Measurements from ENCODE around the gene ZC3H10.

The ZC3H10 gene

GRCh38 chr12:56143217-56143616 is 25.2 kb downstream of the ZC3H10 start:
- Histone ChIP-seq H3K27me3 (ENCODE audit: control insufficient read depth, low read length) (no peaks in the 10 kb centered on the region), H3K27ac (ENCODE audit: low read depth, low read length) (no peak overlapping the region), H3K9me2 (replicated peaks; ENCODE audit: control insufficient read depth, low read length) (no peaks in the 10 kb centered on the region), H3K4me3 (ENCODE audit: low read length) (no peak overlapping the region), H3K36me3 (ENCODE audit: control insufficient read depth, low read length) (peaks cover 53% of the 10 kb centered on the region), H3K9me3 (ENCODE audit: control insufficient read depth, insufficient read depth, low read length) (no peaks in the 10 kb centered on the region), H4K20me1 (ENCODE audit: control insufficient read depth, insufficient read depth, low read depth, low read length) (no peaks in the 10 kb centered on the region), H3K4me1 (ENCODE audit: control insufficient read depth, low read length) (no peaks in the 10 kb centered on the region), H3F3A (ENCODE audit: control insufficient read depth, insufficient read depth) (peaks cover 15% of the 10 kb centered on the region), H3K79me2 (ENCODE audit: control insufficient read depth, low read length) (no peaks in the 10 kb centered on the region), H3K4me2 (ENCODE audit: low read length) (no peak overlapping the region)
- TF ChIP-seq CTCF (IDR thresholded peaks at IDR 0.05; ENCODE audit: low read depth, low read length, poor library complexity, severe bottlenecking) (no peak), EZH2phosphoT487 (IDR thresholded peaks at IDR 0.05; ENCODE audit: borderline replicate concordance, low read length) (no peak)

GRCh38 chr12:56143870-56144269 is 25.8 kb downstream of the ZC3H10 start:
- Histone ChIP-seq H3K4me3 (ENCODE audit: low read length) (no peak overlapping the region), H3K36me3 (ENCODE audit: control insufficient read depth, low read length) (peaks cover 47% of the 10 kb centered on the region)

GRCh38 chr12:56145217-56145616 is 27.2 kb downstream of the ZC3H10 start:
- Histone ChIP-seq H3K79me2 (ENCODE audit: control insufficient read depth, low read length) (no peaks in the 10 kb centered on the region), H3K9me3 (ENCODE audit: control insufficient read depth, insufficient read depth, low read length) (no peaks in the 10 kb centered on the region), H3K4me2 (ENCODE audit: low read length) (no peak overlapping the region), H3K9me2 (replicated peaks; ENCODE audit: control insufficient read depth, low read length) (no peaks in the 10 kb centered on the region), H3K4me1 (ENCODE audit: control insufficient read depth, low read length) (no peaks in the 10 kb centered on the region), H3F3A (ENCODE audit: control insufficient read depth, insufficient read depth) (peaks cover 15% of the 10 kb centered on the region), H3K36me3 (ENCODE audit: control insufficient read depth, low read length) (peaks cover 50% of the 10 kb centered on the region), H4K20me1 (ENCODE audit: control insufficient read depth, insufficient read depth, low read depth, low read length) (no peaks in the 10 kb centered on the region), H3K4me3 (ENCODE audit: low read length) (no peak overlapping the region), H3K27ac (ENCODE audit: low read depth, low read length) (no peak overlapping the region), H3K27me3 (ENCODE audit: control insufficient read depth, low read length) (no peaks in the 10 kb centered on the region)
- no peak for TF ChIP-seq CTCF (IDR thresholded peaks at IDR 0.05; ENCODE audit: low read depth, low read length, poor library complexity, severe bottlenecking)
- no peak for TF ChIP-seq EZH2phosphoT487 (IDR thresholded peaks at IDR 0.05; ENCODE audit: borderline replicate concordance, low read length)

More at GRCh38 chr12:56143870-56144269, 25.8 kb downstream of the ZC3H10 start:
- TF ChIP-seq EZH2phosphoT487 (IDR thresholded peaks at IDR 0.05; ENCODE audit: borderline replicate concordance, low read length) (no peak), CTCF (IDR thresholded peaks at IDR 0.05; ENCODE audit: low read depth, low read length, poor library complexity, severe bottlenecking) (no peak)
- no peaks in the 10 kb centered on the region for H3K4me1 ChIP-seq (ENCODE audit: control insufficient read depth, low read length)
- H3K4me2 ChIP-seq (ENCODE audit: low read length): no peak overlapping the region
- no peaks in the 10 kb centered on the region for H3K9me2 ChIP-seq (replicated peaks; ENCODE audit: control insufficient read depth, low read length)
- H3K27ac ChIP-seq (ENCODE audit: low read depth, low read length): no peak overlapping the region
- no peaks in the 10 kb centered on the region for H3K9me3 ChIP-seq (ENCODE audit: control insufficient read depth, insufficient read depth, low read length)
- H3K79me2 ChIP-seq (ENCODE audit: control insufficient read depth, low read length): no peaks in the 10 kb centered on the region
- H3F3A ChIP-seq (ENCODE audit: control insufficient read depth, insufficient read depth): peaks cover 15% of the 10 kb centered on the region
- H3K27me3 ChIP-seq (ENCODE audit: control insufficient read depth, low read length): no peaks in the 10 kb centered on the region
- H4K20me1 ChIP-seq (ENCODE audit: control insufficient read depth, insufficient read depth, low read depth, low read length): no peaks in the 10 kb centered on the region
